Endothelial cell (in vitro differentiated cells): Measurements from ENCODE around the gene ZC3H7A. TPM values are rescaled to one million over a fixed set of nuclear protein-coding genes. Genes with fewer than 3 reads are reported as not detected.
"Not testable (repeated sequence)": the region's sequence is repeated elsewhere in the genome, so short reads cannot be mapped to it uniquely, and the experiment has no call there.

Source experiments
- DNase-seq: peaks from one replicate; pipeline ENCODE4 v3.0.0; 2021; ENCODE audit warnings: low spot score
- H3K27ac Mint-ChIP-seq: one replicate; pipeline ENCODE4 v1.8.0; 2021; ENCODE audit warnings: mixed read lengths, inconsistent platforms; ENCODE audit not compliant: unreplicated experiment
- H3K27me3 Mint-ChIP-seq: one replicate; pipeline ENCODE4 v1.8.0; 2021; ENCODE audit warnings: mild to moderate bottlenecking, moderate library complexity, mixed read lengths, inconsistent platforms; ENCODE audit not compliant: unreplicated experiment
- H3K36me3 Mint-ChIP-seq: one replicate; pipeline ENCODE4 v1.8.0; 2021; ENCODE audit warnings: mild to moderate bottlenecking, low read depth, mixed read lengths, inconsistent platforms; ENCODE audit not compliant: unreplicated experiment
- H3K4me1 Mint-ChIP-seq: one replicate; pipeline ENCODE4 v1.8.0; 2021; ENCODE audit warnings: mild to moderate bottlenecking, mixed read lengths, inconsistent platforms; ENCODE audit not compliant: unreplicated experiment
- H3K4me3 Mint-ChIP-seq: one replicate; pipeline ENCODE4 v1.8.0; 2021; ENCODE audit warnings: mild to moderate bottlenecking, mixed read lengths, inconsistent platforms; ENCODE audit not compliant: unreplicated experiment
- H3K9me3 Mint-ChIP-seq: one replicate; pipeline ENCODE4 v1.8.0; 2021; ENCODE audit warnings: mixed read lengths, inconsistent platforms; ENCODE audit not compliant: unreplicated experiment
- total RNA-seq: library from RNA; stranded (reverse); fragmentation: NEBNext Ultra II Directional; extraction: Animal tissue kit (Norgen Biotek cat#: 25700); gene quantifications from one replicate; pipeline ENCODE4 v1.2.1, GENCODE V29; 2021; ENCODE audit not compliant: unreplicated experiment
- TF ChIP-seq, protein P1 (sequence below): fragments of 200-600 bp; sonication (generic); IDR thresholded peaks from one replicate; pipeline ENCODE4 v1.5.0; 2021; ENCODE audit warnings: antibody characterized with exemption; ENCODE audit not compliant: unreplicated experiment

Gene ZC3H7A
- total RNA-seq, 1 donor from 2014 or later = 84.7 TPM

DNA sequence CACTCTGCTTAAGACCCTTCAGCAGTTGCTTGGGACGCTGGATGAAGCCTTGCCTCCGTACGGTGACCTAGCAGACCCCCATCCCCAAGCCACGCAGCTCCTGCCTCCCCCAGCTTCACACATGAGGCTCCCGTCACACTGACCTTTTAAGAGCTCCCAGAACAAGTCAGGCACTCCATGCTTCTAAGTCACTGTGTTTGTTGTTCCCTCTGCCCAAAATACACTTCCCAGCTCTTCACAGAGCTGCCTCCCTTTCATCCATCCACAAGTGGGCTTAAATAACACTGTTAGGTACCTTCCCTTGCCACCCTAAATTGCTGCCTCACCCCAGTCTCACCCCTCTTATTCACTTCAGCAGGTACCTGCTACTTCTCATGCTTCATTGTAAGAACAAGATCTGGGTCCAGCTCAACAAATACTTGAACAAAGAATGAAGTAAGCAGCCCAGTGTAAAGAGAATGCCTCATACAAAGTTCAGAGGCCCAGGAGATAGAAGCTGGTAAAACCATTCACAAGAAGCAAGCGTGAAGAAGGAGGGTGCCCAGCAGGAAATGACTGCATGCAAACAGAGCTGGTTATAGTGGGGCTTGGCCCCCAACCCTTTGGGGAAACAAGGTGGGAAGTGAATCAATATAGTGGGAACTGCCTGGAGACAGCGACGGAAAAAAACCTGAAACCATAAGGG, 5.8 kb downstream of the ZC3H7A start:
- peak overlapping the region; percentile 10 for H3K4me3 Mint-ChIP-seq
- H3K27me3 Mint-ChIP-seq = peaks cover 12% of the 10 kb centered on the region
- peaks cover 23% of the 10 kb centered on the region for H3K36me3 Mint-ChIP-seq
- H3K27ac Mint-ChIP-seq = peak overlapping the region; percentile 73
- no peak for DNase-seq
- no peaks in the 10 kb centered on the region for H3K9me3 Mint-ChIP-seq
- TF ChIP-seq, protein P1, sequence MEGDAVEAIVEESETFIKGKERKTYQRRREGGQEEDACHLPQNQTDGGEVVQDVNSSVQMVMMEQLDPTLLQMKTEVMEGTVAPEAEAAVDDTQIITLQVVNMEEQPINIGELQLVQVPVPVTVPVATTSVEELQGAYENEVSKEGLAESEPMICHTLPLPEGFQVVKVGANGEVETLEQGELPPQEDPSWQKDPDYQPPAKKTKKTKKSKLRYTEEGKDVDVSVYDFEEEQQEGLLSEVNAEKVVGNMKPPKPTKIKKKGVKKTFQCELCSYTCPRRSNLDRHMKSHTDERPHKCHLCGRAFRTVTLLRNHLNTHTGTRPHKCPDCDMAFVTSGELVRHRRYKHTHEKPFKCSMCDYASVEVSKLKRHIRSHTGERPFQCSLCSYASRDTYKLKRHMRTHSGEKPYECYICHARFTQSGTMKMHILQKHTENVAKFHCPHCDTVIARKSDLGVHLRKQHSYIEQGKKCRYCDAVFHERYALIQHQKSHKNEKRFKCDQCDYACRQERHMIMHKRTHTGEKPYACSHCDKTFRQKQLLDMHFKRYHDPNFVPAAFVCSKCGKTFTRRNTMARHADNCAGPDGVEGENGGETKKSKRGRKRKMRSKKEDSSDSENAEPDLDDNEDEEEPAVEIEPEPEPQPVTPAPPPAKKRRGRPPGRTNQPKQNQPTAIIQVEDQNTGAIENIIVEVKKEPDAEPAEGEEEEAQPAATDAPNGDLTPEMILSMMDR = no peak
- peaks cover 57% of the 10 kb centered on the region for H3K4me1 Mint-ChIP-seq

DNA sequence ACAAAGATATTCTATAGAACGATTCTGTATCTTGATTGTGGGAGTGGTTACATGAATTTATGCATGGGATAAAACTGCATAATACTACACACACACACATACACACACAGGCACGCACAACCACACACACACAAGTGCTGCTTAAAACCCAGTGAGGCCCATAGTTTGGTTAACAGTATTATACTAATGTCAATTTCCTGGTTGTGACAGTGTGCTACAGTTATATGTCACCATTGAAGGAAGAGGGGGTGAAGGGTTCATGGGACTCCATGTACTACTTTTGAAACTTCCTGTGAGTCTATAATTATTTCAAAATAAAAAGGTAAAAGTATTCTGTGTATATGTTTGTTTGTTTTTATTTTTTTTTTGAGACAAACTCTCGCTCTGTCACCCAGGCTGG, 8.1 kb downstream of the ZC3H7A start:
- TF ChIP-seq, protein P1 = no peak
- Mint-ChIP-seq H3K4me3 (no peak overlapping the region), H3K9me3 (no peaks in the 10 kb centered on the region), H3K36me3 (peaks cover 10% of the 10 kb centered on the region), H3K27ac (no peak overlapping the region), H3K4me1 (peaks cover 42% of the 10 kb centered on the region), H3K27me3 (peaks cover 6% of the 10 kb centered on the region)
- DNase-seq = no peak

DNA sequence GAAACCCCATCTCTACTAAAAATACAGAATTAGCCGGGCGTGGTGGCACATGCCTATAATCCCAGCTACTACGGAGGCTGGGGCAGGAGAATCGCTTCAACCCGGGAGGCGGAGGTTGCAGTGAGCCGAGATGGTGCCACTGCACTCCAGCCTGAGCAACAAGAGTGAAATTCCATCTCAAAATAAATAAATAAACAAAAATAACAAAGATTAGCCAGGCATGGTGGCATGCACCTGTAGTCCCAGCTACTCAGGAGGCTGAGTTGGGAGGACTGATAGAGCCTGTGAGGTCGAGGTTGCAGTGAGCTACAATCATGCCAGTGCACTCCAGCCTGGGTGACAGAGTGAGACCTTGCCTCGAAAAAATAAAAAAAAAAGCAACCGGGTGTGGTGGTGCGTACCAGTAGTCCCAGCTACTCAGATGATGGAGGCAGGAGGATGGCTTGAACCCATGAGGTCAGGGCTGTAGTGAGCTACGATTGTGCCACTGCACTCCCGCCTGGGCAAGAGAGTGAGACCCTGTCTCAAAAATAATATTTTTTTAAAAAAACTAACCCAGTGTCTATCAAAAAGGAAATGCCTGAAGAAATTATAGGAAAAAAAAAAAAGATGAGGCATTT, 12.0 kb downstream of the ZC3H7A start:
- not testable (repeated sequence) for H3K4me3 Mint-ChIP-seq, H3K27ac Mint-ChIP-seq, H3K27me3 Mint-ChIP-seq, H3K36me3 Mint-ChIP-seq, H3K9me3 Mint-ChIP-seq, DNase-seq
- peaks cover 36% of the 10 kb centered on the region for H3K4me1 Mint-ChIP-seq

DNA sequence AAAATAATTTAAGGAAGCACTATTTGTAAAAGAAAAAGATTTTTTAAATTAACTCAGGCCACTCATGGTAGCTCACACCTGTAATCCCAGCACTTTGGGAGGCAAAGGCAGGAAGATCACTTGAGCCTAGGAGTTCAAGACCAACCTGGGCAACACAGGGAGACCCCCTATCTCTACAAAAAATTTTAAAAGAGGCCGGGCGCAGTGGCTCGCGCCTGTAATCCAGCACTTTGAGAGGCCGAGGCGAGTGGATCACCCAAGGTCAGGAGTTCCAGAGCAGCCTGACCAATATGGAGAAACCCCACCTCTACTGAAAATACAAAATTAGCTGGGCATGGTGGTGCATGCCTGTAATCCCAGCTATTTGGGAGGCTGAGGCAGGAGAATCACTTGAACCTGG, 12.7 kb downstream of the ZC3H7A start:
- H3K27ac Mint-ChIP-seq, H3K4me3 Mint-ChIP-seq, DNase-seq, H3K9me3 Mint-ChIP-seq, H3K36me3 Mint-ChIP-seq, H3K27me3 Mint-ChIP-seq: not testable (repeated sequence)
- H3K4me1 Mint-ChIP-seq = peaks cover 36% of the 10 kb centered on the region

DNA sequence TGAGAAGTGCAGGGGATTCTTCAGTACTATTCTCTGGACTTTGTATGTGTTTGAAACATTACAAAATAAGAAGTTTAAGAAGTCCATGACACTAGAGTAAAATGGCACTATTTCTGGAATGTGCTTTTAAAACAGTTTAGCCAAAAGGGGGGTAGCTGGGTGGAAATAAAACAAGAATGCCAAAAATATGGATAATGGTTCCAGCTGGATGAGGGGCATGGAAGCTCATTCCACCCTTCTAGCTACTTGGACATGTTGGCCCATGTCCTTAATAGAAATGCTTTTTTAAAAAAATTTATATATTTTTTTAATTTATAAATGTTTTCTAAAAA, 13.1 kb downstream of the ZC3H7A start:
- Mint-ChIP-seq H3K36me3 (peaks cover 5% of the 10 kb centered on the region), H3K9me3 (no peaks in the 10 kb centered on the region), H3K27me3 (peaks cover 3% of the 10 kb centered on the region), H3K27ac (peak overlapping the region; percentile 95), H3K4me1 (peaks cover 36% of the 10 kb centered on the region), H3K4me3 (peak overlapping the region; percentile 40)
- TF ChIP-seq, protein P1 = no peak
- DNase-seq = no peak

DNA sequence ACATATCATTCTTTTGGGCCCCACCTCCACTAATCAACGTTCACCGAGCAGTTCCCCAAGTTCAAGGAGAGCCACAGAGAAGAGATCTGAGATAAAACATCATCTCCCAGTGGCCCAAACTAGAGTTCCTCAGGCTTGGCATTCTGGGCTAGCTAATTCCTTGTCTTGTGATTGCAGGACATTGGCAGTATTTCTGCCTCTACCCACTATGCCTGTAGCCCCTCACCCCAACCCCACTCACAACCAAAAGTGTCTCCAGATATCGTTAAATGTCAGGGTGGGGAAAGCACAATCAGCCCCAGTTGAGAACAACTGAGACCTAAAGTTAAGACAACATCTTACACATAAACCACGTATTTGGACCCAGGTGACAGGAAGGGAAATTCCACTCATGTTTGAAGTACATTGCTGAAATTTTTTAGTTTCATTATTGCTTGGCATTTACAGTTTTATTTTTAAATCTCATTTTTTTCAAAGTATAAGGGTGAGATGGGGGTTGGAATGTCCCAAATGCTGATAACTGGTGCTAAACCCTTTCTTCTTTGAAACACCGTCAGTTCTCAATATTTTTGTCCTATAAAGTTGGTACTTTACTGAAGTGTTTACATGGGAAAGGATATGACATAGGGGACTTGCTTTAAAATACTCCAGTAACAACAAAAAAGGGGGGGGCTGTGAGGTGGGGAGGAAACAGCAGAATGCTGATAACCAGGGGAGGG, 13.6 kb downstream of the ZC3H7A start:
- peak overlapping the region; percentile 40 for H3K4me3 Mint-ChIP-seq

More for the DNA sequence above, 13.6 kb downstream of the ZC3H7A start:
- H3K36me3 Mint-ChIP-seq = peaks cover 5% of the 10 kb centered on the region
- H3K27me3 Mint-ChIP-seq = peaks cover 3% of the 10 kb centered on the region
- H3K9me3 Mint-ChIP-seq = no peaks in the 10 kb centered on the region
- H3K4me1 Mint-ChIP-seq = peaks cover 36% of the 10 kb centered on the region
- TF ChIP-seq, protein P1 = no peak
- no peak for DNase-seq
- peak overlapping the region; percentile 95 for H3K27ac Mint-ChIP-seq
